ENCODE measurements around the gene GRM3.

Gene GRM3

DNA sequence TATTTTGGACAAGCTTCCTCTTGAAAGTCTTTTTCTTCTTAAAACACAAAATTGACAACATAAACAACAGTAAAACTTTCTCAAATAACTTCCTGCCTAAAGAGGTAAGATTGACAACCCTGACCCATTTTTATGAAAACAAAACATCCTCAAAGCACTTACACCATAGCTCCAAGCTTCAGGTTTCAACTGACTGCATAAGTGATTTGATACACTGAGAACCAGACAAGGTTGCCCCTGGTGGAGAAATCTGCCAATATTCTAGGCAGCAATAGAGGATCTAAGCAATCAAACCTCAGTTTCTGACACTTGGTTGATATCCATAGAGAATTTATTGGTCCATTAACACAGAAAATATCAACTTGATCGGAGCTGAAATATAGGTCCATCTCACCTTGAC, 267.9 kb downstream of the GRM3 start:
- DNase-seq = peak; percentile 11
- Histone ChIP-seq H3K27me3 (ENCODE audit: insufficient read depth, low read depth, severe bottlenecking) (no peaks in the 10 kb centered on the region), H3K9me3 (ENCODE audit: severe bottlenecking) (no peaks in the 10 kb centered on the region), H3K27ac (no peak overlapping the region), H3K36me3 (no peaks in the 10 kb centered on the region), H3K4me3 (ENCODE audit: low read depth, low read length) (no peak overlapping the region)
- TF ChIP-seq, protein P1, sequence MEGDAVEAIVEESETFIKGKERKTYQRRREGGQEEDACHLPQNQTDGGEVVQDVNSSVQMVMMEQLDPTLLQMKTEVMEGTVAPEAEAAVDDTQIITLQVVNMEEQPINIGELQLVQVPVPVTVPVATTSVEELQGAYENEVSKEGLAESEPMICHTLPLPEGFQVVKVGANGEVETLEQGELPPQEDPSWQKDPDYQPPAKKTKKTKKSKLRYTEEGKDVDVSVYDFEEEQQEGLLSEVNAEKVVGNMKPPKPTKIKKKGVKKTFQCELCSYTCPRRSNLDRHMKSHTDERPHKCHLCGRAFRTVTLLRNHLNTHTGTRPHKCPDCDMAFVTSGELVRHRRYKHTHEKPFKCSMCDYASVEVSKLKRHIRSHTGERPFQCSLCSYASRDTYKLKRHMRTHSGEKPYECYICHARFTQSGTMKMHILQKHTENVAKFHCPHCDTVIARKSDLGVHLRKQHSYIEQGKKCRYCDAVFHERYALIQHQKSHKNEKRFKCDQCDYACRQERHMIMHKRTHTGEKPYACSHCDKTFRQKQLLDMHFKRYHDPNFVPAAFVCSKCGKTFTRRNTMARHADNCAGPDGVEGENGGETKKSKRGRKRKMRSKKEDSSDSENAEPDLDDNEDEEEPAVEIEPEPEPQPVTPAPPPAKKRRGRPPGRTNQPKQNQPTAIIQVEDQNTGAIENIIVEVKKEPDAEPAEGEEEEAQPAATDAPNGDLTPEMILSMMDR (IDR thresholded peaks at IDR 0.05; ENCODE audit: low read depth, low read length) = peak; percentile 18; the same call in 1 of the 2 replicates

DNA sequence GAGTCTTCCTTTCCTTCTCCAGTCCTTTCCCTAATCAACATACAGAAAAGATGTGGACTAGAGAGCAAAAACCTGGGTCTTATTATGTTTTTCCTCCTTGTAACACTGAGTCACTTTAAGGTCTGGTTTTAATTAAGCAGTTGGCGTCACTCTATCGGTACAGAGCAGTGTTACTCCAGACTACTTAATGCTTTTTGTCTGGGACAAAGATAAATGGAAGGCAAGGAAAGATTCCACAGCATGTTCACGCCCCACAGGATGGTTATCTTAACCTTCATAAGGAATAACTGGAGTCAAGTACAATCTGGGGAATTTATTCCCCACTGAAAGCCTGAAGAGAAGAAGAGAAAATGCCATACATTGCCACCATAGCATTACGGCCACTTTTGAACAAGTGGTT, 270.0 kb downstream of the GRM3 start:
- no peaks in the 10 kb centered on the region for H3K36me3 ChIP-seq
- no peak for DNase-seq
- H3K27me3 ChIP-seq (ENCODE audit: insufficient read depth, low read depth, severe bottlenecking) = no peaks in the 10 kb centered on the region
- TF ChIP-seq, protein P1 (IDR thresholded peaks at IDR 0.05; ENCODE audit: low read depth, low read length) = no peak
- H3K9me3 ChIP-seq (ENCODE audit: severe bottlenecking) = no peaks in the 10 kb centered on the region
- H3K27ac ChIP-seq = no peak overlapping the region
- H3K4me3 ChIP-seq (ENCODE audit: low read depth, low read length) = no peak overlapping the region
